KMS-11 (cell line): ENCODE data around the gene PCED1A.

Experiments used
- H2AFZ ChIP-seq: fragments of 200-600 bp; sonication (generic); 2 replicates; pipeline ENCODE4 v1.6.1; 2016; ENCODE audit warnings: antibody characterized with exemption, mixed run types, low read depth
- H3K27ac ChIP-seq: fragments of 200-600 bp; sonication (generic); 2 replicates; pipeline ENCODE4 v1.6.1; 2016; ENCODE audit warnings: mild to moderate bottlenecking, mixed run types
- H3K27me3 ChIP-seq: fragments of 200-600 bp; sonication (generic); 2 replicates; pipeline ENCODE4 v1.6.1; 2017; ENCODE audit warnings: mild to moderate bottlenecking, low read depth, mixed run types, moderate library complexity; ENCODE audit not compliant: insufficient read depth
- H3K36me3 ChIP-seq: fragments of 200-600 bp; sonication (generic); 2 replicates; pipeline ENCODE4 v1.6.1; 2017; ENCODE audit warnings: mild to moderate bottlenecking, mixed run types; ENCODE audit not compliant: insufficient read depth
- H3K4me1 ChIP-seq: fragments of 200-600 bp; sonication (generic); 2 replicates; pipeline ENCODE4 v1.6.1; 2016; ENCODE audit warnings: mild to moderate bottlenecking, low read depth, mixed run types; ENCODE audit not compliant: poor library complexity, severe bottlenecking
- H3K4me2 ChIP-seq: fragments of 200-600 bp; sonication (generic); 2 replicates; pipeline ENCODE4 v1.7.0; 2016; ENCODE audit warnings: mild to moderate bottlenecking, mixed run types
- H3K4me3 ChIP-seq: fragments of 200-600 bp; sonication (generic); IDR thresholded peaks from 2 replicates; pipeline ENCODE4 v1.6.1; 2017; ENCODE audit warnings: low read depth, low read length, mixed read lengths; ENCODE audit not compliant: insufficient read depth
- H3K79me2 ChIP-seq: fragments of 200-600 bp; sonication (generic); 2 replicates; pipeline ENCODE4 v1.6.1; 2016; ENCODE audit warnings: low read depth, mixed run types; ENCODE audit not compliant: insufficient read depth
- H3K9ac ChIP-seq: fragments of 200-600 bp; sonication (generic); 2 replicates; pipeline ENCODE4 v1.6.1; 2016; ENCODE audit warnings: mild to moderate bottlenecking, mixed run types
- H4K20me1 ChIP-seq: fragments of 200-600 bp; sonication (generic); 2 replicates; pipeline ENCODE4 v1.6.1; 2016; ENCODE audit warnings: mild to moderate bottlenecking, mixed run types; ENCODE audit not compliant: insufficient read depth
- TF ChIP-seq, protein P1 (sequence below): fragments of 200-600 bp; sonication (generic); conservative IDR thresholded peaks from 2 replicates; pipeline ENCODE4 v1.6.1; 2017; ENCODE audit warnings: low read depth, mild to moderate bottlenecking, antibody characterized with exemption, low read length, moderate library complexity, mixed read lengths

The PCED1A gene

DNA sequence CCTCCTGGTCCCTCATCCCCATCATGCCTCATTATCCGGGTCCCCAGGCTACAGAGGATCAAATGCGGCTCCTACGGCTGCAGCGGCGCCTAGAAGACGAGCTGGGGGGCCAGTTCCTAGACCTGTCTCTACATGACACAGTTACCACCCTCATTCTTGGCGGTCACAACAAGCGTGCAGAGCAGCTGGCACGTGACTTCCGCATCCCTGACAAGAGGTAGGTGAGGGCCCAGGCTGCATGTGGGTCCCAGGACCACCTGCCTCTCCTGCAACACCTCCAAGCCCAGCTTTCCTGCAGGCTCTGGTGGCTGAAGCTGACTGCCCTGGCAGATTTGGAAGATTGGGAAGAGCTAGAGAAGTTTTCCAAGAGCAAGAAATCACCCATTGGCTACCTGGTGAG is 24.6 kb upstream of the PCED1A start:
- Histone ChIP-seq H2AFZ (no peak overlapping the region), H3K4me2 (no peak overlapping the region), H3K4me3 (no peak overlapping the region), H3K79me2 (no peaks in the 10 kb centered on the region), H3K9ac (no peak overlapping the region), H3K27ac (no peak overlapping the region), H4K20me1 (no peaks in the 10 kb centered on the region), H3K36me3 (no peaks in the 10 kb centered on the region), H3K27me3 (no peaks in the 10 kb centered on the region), H3K4me1 (no peaks in the 10 kb centered on the region)
- TF ChIP-seq, protein P1, sequence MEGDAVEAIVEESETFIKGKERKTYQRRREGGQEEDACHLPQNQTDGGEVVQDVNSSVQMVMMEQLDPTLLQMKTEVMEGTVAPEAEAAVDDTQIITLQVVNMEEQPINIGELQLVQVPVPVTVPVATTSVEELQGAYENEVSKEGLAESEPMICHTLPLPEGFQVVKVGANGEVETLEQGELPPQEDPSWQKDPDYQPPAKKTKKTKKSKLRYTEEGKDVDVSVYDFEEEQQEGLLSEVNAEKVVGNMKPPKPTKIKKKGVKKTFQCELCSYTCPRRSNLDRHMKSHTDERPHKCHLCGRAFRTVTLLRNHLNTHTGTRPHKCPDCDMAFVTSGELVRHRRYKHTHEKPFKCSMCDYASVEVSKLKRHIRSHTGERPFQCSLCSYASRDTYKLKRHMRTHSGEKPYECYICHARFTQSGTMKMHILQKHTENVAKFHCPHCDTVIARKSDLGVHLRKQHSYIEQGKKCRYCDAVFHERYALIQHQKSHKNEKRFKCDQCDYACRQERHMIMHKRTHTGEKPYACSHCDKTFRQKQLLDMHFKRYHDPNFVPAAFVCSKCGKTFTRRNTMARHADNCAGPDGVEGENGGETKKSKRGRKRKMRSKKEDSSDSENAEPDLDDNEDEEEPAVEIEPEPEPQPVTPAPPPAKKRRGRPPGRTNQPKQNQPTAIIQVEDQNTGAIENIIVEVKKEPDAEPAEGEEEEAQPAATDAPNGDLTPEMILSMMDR: no peak

DNA sequence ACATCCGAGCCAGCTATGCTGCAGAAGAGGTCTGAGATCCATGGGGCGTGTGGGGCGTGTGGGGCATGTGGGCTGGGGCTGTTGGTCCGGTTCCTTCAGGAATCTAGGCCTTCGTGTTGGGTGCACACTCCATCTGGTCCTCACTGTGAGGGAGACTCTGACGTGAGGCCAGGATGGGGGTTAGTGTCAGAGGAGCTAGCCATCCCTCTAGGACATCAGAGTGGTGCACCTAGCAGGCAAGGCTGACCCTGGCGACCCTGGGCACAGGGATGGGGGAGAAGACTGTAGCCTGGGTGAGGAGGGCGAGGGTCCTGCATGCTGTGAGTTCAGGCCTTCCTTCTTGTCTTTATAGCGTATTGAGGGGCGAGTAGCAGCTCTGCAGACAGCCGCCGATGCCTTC is 24.2 kb upstream of the PCED1A start:
- Histone ChIP-seq H3K4me3 (no peak overlapping the region), H2AFZ (no peak overlapping the region), H3K27me3 (no peaks in the 10 kb centered on the region), H3K4me1 (no peaks in the 10 kb centered on the region), H3K4me2 (no peak overlapping the region), H3K79me2 (no peaks in the 10 kb centered on the region), H4K20me1 (no peaks in the 10 kb centered on the region), H3K27ac (no peak overlapping the region), H3K9ac (no peak overlapping the region), H3K36me3 (no peaks in the 10 kb centered on the region)
- TF ChIP-seq, protein P1: no peak

DNA sequence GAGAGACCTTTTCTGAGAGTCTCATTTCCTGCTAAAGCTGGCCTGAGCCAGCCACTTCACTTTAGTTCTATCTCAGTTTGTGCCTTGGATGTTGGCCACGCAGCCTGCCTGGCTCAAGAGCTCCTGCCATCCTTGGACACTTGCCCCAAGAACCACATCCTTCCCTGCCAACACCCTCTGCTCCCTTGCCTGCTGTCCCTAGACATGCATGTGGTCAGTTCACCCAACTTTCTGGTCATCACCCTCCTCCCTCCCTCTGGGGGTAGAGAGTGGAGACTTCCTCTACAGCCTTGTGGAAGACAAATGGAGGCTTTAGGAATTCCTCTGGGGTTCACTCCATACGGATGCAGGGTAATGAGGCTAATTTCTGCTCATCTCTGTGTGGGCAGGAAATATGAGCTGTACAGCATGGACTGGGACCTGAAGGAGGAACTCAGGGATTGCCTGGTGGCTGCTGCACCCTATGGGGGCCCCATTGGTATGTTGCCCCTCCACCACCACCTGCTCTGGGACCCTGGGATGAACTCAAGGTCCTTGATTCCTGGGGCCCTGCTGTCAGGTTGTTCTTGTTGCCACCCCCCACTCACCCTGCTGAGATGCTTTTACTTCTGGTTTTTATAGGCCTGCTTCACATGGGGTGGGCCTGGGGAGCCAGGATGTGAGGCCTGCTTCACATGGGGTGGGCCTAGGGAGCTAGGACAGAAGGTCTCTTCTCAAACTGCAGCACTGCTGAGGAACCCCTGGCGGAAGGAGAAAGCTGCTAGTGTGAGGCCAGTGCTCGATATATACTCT is 19.1 kb upstream of the PCED1A start:
- Histone ChIP-seq H3K27ac (no peak overlapping the region), H3K4me2 (no peak overlapping the region), H3K79me2 (no peaks in the 10 kb centered on the region), H3K4me1 (no peaks in the 10 kb centered on the region), H3K27me3 (no peaks in the 10 kb centered on the region), H3K36me3 (no peaks in the 10 kb centered on the region), H4K20me1 (no peaks in the 10 kb centered on the region), H3K9ac (no peak overlapping the region), H2AFZ (no peak overlapping the region), H3K4me3 (no peak overlapping the region)
- TF ChIP-seq, protein P1: no peak

DNA sequence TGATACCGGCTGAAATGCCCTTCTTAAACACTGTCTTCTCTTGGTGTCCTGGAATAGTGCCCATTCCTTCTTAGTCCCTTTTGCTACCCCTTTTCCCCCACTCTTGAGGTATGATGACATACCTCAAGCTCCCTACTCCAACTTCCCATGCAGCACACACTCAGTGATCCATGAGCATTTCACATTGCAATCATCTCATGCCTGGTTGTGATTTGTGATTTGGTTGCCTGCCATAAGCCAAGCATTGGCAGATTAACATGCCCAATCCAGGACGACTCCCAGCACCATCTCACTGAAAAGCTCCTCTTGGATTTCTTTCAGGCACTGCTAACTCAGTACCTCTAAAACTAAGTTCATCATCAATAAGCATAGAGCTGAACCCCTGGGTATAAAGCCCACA is 18.1 kb upstream of the PCED1A start:
- no peaks in the 10 kb centered on the region for H3K79me2 ChIP-seq
- H3K27ac ChIP-seq: no peak overlapping the region
- H3K4me3 ChIP-seq: no peak overlapping the region
- H3K4me1 ChIP-seq: no peaks in the 10 kb centered on the region
- TF ChIP-seq, protein P1: no peak
- no peaks in the 10 kb centered on the region for H3K27me3 ChIP-seq
- no peak overlapping the region for H3K9ac ChIP-seq
- H3K4me2 ChIP-seq: no peak overlapping the region
- H3K36me3 ChIP-seq: no peaks in the 10 kb centered on the region
- H4K20me1 ChIP-seq: no peaks in the 10 kb centered on the region
- H2AFZ ChIP-seq: no peak overlapping the region
